ENCODE measurements around the gene SPARCL1. TPM values are rescaled to one million over a fixed set of nuclear protein-coding genes. Genes with fewer than 3 reads are reported as not detected.
"Not testable (repeated sequence)": the region's sequence is repeated elsewhere in the genome, so short reads cannot be mapped to it uniquely, and the experiment has no call there.

Gene SPARCL1
- total and polyA plus RNA-seq, 2 donors (not counting 1 experiment from before 2014, with no cell fraction given): not detected

DNA sequence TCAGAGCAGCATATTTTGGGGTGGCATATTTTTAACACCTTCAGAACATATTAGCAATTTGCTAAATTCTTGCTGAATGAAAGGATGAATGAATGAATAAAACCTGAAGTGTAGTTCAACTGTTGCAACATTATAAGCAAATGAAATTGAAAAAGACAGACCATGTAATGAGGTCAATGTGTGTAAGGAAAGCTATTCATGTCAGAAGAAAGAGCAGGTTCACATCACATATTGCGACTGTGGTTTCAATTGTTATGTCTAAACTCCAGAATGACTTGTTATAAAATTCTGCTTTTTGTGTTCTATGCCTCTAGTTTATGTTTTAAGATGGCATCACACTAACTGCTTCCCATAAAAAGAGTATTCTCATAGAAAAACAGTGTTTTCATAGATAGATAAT lies 46.2 kb upstream of the SPARCL1 start:
- H3K27me3 ChIP-seq (replicated peaks in 1 of 4; ENCODE audit: control extremely low read depth in 1 of 4, control insufficient read depth in 3 of 4, insufficient read depth in 4 of 4, low read length in 3 of 4): no peaks in the 10 kb centered on the region
- peaks cover 10% of the 10 kb centered on the region for H3K27me3 Mint-ChIP-seq
- no peak overlapping the region for H2AFZ ChIP-seq (ENCODE audit: insufficient read depth, low read depth, low read length, poor library complexity, severe bottlenecking)
- H3K79me2 ChIP-seq (ENCODE audit: control insufficient read depth, insufficient read depth, low read length): no peaks in the 10 kb centered on the region
- H3K27ac ChIP-seq (ENCODE audit: low read length in 2 of 2): no peak overlapping the region
- ATAC-seq (ENCODE audit: low read depth) (no peak), DNase-seq (no peak)
- TF ChIP-seq EZH2 (IDR thresholded peaks at IDR 0.05; ENCODE audit: borderline replicate concordance, insufficient read depth, low read depth, low read length, poor library complexity, severe bottlenecking): no peak
- TF ChIP-seq, protein P1, sequence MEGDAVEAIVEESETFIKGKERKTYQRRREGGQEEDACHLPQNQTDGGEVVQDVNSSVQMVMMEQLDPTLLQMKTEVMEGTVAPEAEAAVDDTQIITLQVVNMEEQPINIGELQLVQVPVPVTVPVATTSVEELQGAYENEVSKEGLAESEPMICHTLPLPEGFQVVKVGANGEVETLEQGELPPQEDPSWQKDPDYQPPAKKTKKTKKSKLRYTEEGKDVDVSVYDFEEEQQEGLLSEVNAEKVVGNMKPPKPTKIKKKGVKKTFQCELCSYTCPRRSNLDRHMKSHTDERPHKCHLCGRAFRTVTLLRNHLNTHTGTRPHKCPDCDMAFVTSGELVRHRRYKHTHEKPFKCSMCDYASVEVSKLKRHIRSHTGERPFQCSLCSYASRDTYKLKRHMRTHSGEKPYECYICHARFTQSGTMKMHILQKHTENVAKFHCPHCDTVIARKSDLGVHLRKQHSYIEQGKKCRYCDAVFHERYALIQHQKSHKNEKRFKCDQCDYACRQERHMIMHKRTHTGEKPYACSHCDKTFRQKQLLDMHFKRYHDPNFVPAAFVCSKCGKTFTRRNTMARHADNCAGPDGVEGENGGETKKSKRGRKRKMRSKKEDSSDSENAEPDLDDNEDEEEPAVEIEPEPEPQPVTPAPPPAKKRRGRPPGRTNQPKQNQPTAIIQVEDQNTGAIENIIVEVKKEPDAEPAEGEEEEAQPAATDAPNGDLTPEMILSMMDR (IDR thresholded peaks at IDR 0.05): no peak
- H3K36me3 ChIP-seq (replicated peaks in 1 of 2; ENCODE audit: control extremely low read depth in 1 of 2, control insufficient read depth in 1 of 2, extremely low read depth in 1 of 2, insufficient read depth in 2 of 2, low read length in 1 of 2): no peaks in the 10 kb centered on the region
- ChIA-PET POLR2A (no interaction called here), CTCF (no interaction called here)
- H4K20me1 ChIP-seq (ENCODE audit: control insufficient read depth, insufficient read depth, low read length, poor library complexity, severe bottlenecking): no peaks in the 10 kb centered on the region
- no peak overlapping the region for H3K4me3 Mint-ChIP-seq
- no peak overlapping the region for H3K9ac ChIP-seq (ENCODE audit: low read length)
- no CpG with 5 or more reads among the region's 1 CpG for WGBS (ENCODE audit: insufficient coverage)
- H3K4me1 ChIP-seq (ENCODE audit: control insufficient read depth in 2 of 2, insufficient read depth in 2 of 2, low read length in 2 of 2): no peaks in the 10 kb centered on the region
- H3K9me3 Mint-ChIP-seq (ENCODE audit: insufficient read depth): peaks cover 3% of the 10 kb centered on the region
- H3K27ac Mint-ChIP-seq: no peak overlapping the region
- H3K4me2 ChIP-seq (replicated peaks; ENCODE audit: low read depth, low read length, poor library complexity, severe bottlenecking): no peak overlapping the region
- intact Hi-C loops (cut with micrococcal nuclease): no loop called here
- no peaks in the 10 kb centered on the region for H3K4me1 Mint-ChIP-seq
- H3K4me3 ChIP-seq (ENCODE audit: control extremely low read depth in 1 of 5, extremely low read depth in 1 of 5, insufficient read depth in 1 of 5, low read depth in 2 of 5, low read length in 4 of 5): no peak overlapping the region
- no peaks in the 10 kb centered on the region for H3K9me3 ChIP-seq (ENCODE audit: control extremely low read depth in 1 of 3, control insufficient read depth in 2 of 3, insufficient read depth in 1 of 3, low read length in 2 of 3)

DNA sequence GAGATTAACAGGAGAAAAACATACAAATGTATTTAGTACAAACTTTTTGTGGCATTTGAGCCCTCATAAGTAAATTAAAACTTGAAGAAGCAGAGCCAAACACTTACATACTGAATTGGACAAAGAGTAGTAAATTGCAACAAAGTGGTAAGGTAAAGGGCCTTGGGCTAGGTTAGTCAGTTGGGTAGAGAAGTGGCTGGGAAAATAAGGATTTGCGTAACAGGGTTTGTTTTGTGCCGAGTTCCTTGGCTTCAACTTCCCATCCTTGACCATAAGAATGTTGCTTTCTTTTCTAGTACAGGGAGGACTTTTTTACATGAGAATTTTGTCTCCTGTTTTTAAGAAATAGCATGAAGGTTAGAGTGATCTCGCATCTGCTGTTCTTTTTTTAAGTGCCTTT lies 45.8 kb upstream of the SPARCL1 start:
- H3K9me3 Mint-ChIP-seq (ENCODE audit: insufficient read depth): peaks cover 3% of the 10 kb centered on the region
- no CpG with 5 or more reads among the region's 3 CpGs for WGBS (ENCODE audit: insufficient coverage)
- intact Hi-C loops (cut with micrococcal nuclease): no loop called here
- Histone ChIP-seq H3K4me2 (replicated peaks; ENCODE audit: low read depth, low read length, poor library complexity, severe bottlenecking) (no peak overlapping the region), H2AFZ (ENCODE audit: insufficient read depth, low read depth, low read length, poor library complexity, severe bottlenecking) (no peak overlapping the region), H3K9me3 (ENCODE audit: control extremely low read depth in 1 of 3, control insufficient read depth in 2 of 3, insufficient read depth in 1 of 3, low read length in 2 of 3) (no peaks in the 10 kb centered on the region), H3K36me3 (replicated peaks in 1 of 2; ENCODE audit: control extremely low read depth in 1 of 2, control insufficient read depth in 1 of 2, extremely low read depth in 1 of 2, insufficient read depth in 2 of 2, low read length in 1 of 2) (no peaks in the 10 kb centered on the region), H4K20me1 (ENCODE audit: control insufficient read depth, insufficient read depth, low read length, poor library complexity, severe bottlenecking) (no peaks in the 10 kb centered on the region), H3K27me3 (replicated peaks in 1 of 4; ENCODE audit: control extremely low read depth in 1 of 4, control insufficient read depth in 3 of 4, insufficient read depth in 4 of 4, low read length in 3 of 4) (no peaks in the 10 kb centered on the region), H3K27ac (ENCODE audit: low read length in 2 of 2) (no peak overlapping the region), H3K4me3 (ENCODE audit: control extremely low read depth in 1 of 5, extremely low read depth in 1 of 5, insufficient read depth in 1 of 5, low read depth in 2 of 5, low read length in 4 of 5) (no peak overlapping the region), H3K79me2 (ENCODE audit: control insufficient read depth, insufficient read depth, low read length) (no peaks in the 10 kb centered on the region), H3K9ac (ENCODE audit: low read length) (no peak overlapping the region), H3K4me1 (ENCODE audit: control insufficient read depth in 2 of 2, insufficient read depth in 2 of 2, low read length in 2 of 2) (no peaks in the 10 kb centered on the region)
- ChIA-PET POLR2A (no interaction called here), CTCF (no interaction called here)
- DNase-seq: no peak
- H3K4me1 Mint-ChIP-seq: no peaks in the 10 kb centered on the region
- TF ChIP-seq, protein P1 (IDR thresholded peaks at IDR 0.05): no peak
- no peak for TF ChIP-seq EZH2 (IDR thresholded peaks at IDR 0.05; ENCODE audit: borderline replicate concordance, insufficient read depth, low read depth, low read length, poor library complexity, severe bottlenecking)
- H3K4me3 Mint-ChIP-seq: no peak overlapping the region
- ATAC-seq (ENCODE audit: low read depth): no peak
- H3K27ac Mint-ChIP-seq: no peak overlapping the region
- peaks cover 7% of the 10 kb centered on the region for H3K27me3 Mint-ChIP-seq

- not testable (repeated sequence) for H3K79me2 ChIP-seq (ENCODE audit: control insufficient read depth, insufficient read depth, low read length); H3K4me3 Mint-ChIP-seq; H3K9me3 ChIP-seq (ENCODE audit: control extremely low read depth in 1 of 3, control insufficient read depth in 2 of 3, insufficient read depth in 1 of 3, low read length in 2 of 3)
Measured at GRCh38 chr4:87574376-87574775, 45.2 kb upstream of the SPARCL1 start.

More at GRCh38 chr4:87574376-87574775, 45.2 kb upstream of the SPARCL1 start:
- H3K36me3 ChIP-seq (replicated peaks in 1 of 2; ENCODE audit: control extremely low read depth in 1 of 2, control insufficient read depth in 1 of 2, extremely low read depth in 1 of 2, insufficient read depth in 2 of 2, low read length in 1 of 2); H3K9me3 Mint-ChIP-seq (ENCODE audit: insufficient read depth); CTCF ChIA-PET; intact Hi-C loops (cut with micrococcal nuclease); H2AFZ ChIP-seq (ENCODE audit: insufficient read depth, low read depth, low read length, poor library complexity, severe bottlenecking); H3K4me2 ChIP-seq (replicated peaks; ENCODE audit: low read depth, low read length, poor library complexity, severe bottlenecking); H3K27ac ChIP-seq (ENCODE audit: low read length in 2 of 2); DNase-seq; H3K4me3 ChIP-seq (ENCODE audit: control extremely low read depth in 1 of 5, extremely low read depth in 1 of 5, insufficient read depth in 1 of 5, low read depth in 2 of 5, low read length in 4 of 5); ATAC-seq (ENCODE audit: low read depth); H4K20me1 ChIP-seq (ENCODE audit: control insufficient read depth, insufficient read depth, low read length, poor library complexity, severe bottlenecking); H3K27me3 ChIP-seq (replicated peaks in 1 of 4; ENCODE audit: control extremely low read depth in 1 of 4, control insufficient read depth in 3 of 4, insufficient read depth in 4 of 4, low read length in 3 of 4); H3K27ac Mint-ChIP-seq; POLR2A ChIA-PET; H3K27me3 Mint-ChIP-seq; H3K4me1 ChIP-seq (ENCODE audit: control insufficient read depth in 2 of 2, insufficient read depth in 2 of 2, low read length in 2 of 2); H3K4me1 Mint-ChIP-seq; H3K9ac ChIP-seq (ENCODE audit: low read length): not testable (repeated sequence)

Measured in B cell (primary cell).